Measurements from ENCODE around the gene HOXB9. TPM values are rescaled to one million over a fixed set of nuclear protein-coding genes. Genes with fewer than 3 reads are reported as not detected.

HOXB9 gene
- total and polyA plus RNA-seq, 11 donors, result not detected

GRCh38 chr17:48639136-48639535 lies 13.0 kb upstream of the HOXB9 start:
- 9 to 18% (median 17%) methylated on average over 5 of the region's 5 CpGs for WGBS, 4 donors
- intact Hi-C loops (cut with DNase I), result no loop called here
- peaks cover 82 to 100% (median 97%) of the 10 kb centered on the region in 9 donors for H3K27me3 ChIP-seq
- H3K4me1 ChIP-seq, result peaks cover 0 to 8% (median 2%) of the 10 kb centered on the region in 12 donors
- H3K9me3 ChIP-seq, result no peaks in the 10 kb centered on the region
- ATAC-seq (no peak), DNase-seq (no peak)
- TF ChIP-seq CTCF (IDR thresholded peaks at IDR 0.05) (no peak), POLR2A (IDR thresholded peaks at IDR 0.05) (no peak)
- no peaks in the 10 kb centered on the region for H3K36me3 ChIP-seq
- H3K4me3 ChIP-seq, result no peak overlapping the region
- no peak overlapping the region for H3K27ac ChIP-seq

- H3K27ac ChIP-seq, result no peak overlapping the region
- 20 to 31% (median 27%) methylated on average over 18 of the region's 18 CpGs for WGBS, 4 donors
- H3K27me3 ChIP-seq, result peaks cover 83 to 100% (median 97%) of the 10 kb centered on the region in 9 donors
- intact Hi-C loops (cut with DNase I), result no loop called here
- TF ChIP-seq POLR2A (IDR thresholded peaks at IDR 0.05), result no peak
- no peaks in the 10 kb centered on the region for H3K36me3 ChIP-seq
- no peak overlapping the region for H3K4me3 ChIP-seq
- H3K4me1 ChIP-seq, result peaks cover 0 to 14% (median 2%) of the 10 kb centered on the region in 12 donors
- ATAC-seq (no peak), DNase-seq (no peak)
- H3K9me3 ChIP-seq, result no peaks in the 10 kb centered on the region
These were observed 11.4 kb upstream of the HOXB9 start for GRCh38 chr17:48637323-48638260.

GRCh38 chr17:48636177-48637018 lies 10.2 kb upstream of the HOXB9 start:
- Histone ChIP-seq H3K4me1 (peaks cover 0 to 14% (median 2%) of the 10 kb centered on the region in 12 donors), H3K27me3 (peaks cover 78 to 100% (median 97%) of the 10 kb centered on the region in 9 donors), H3K27ac (no peak overlapping the region), H3K9me3 (no peaks in the 10 kb centered on the region), H3K4me3 (no peak overlapping the region), H3K36me3 (no peaks in the 10 kb centered on the region)
- peak in 4 of 5 donors; percentile 33 to 58 (median 54) for DNase-seq
- intact Hi-C loops (cut with DNase I), result no loop called here
- 3 to 4% (median 4%) methylated on average over 25 to 39 of the region's 39 CpGs for WGBS, 4 donors
- ATAC-seq, result peak in 2 of 4 donors; percentile 59 to 60
- TF ChIP-seq CTCF (IDR thresholded peaks at IDR 0.05) (peak; percentile 15 to 55 (median 32)), POLR2A (IDR thresholded peaks at IDR 0.05) (no peak)

GRCh38 chr17:48634493-48635208 lies 8.5 kb upstream of the HOXB9 start:
- WGBS, 4 donors, result 21 to 32% (median 27%) methylated on average over 20 of the region's 20 CpGs
- H3K27ac ChIP-seq, result no peak overlapping the region
- peaks cover 0 to 14% (median 2%) of the 10 kb centered on the region in 12 donors for H3K4me1 ChIP-seq
- no peak for TF ChIP-seq CTCF (IDR thresholded peaks at IDR 0.05)
- TF ChIP-seq POLR2A (IDR thresholded peaks at IDR 0.05), result no peak
- H3K9me3 ChIP-seq, result no peaks in the 10 kb centered on the region
- no peak for ATAC-seq
- peaks cover 84 to 100% (median 99%) of the 10 kb centered on the region in 9 donors for H3K27me3 ChIP-seq
- intact Hi-C loops (cut with DNase I), result no loop called here
- H3K36me3 ChIP-seq, result no peaks in the 10 kb centered on the region
- DNase-seq, result no peak
- peak overlapping the region in 1 of 12 donors; percentile 2 for H3K4me3 ChIP-seq
